CD4-positive, alpha-beta memory T cell (primary cell): ENCODE measurements around the gene EZH2. TPM values are rescaled to one million over a fixed set of nuclear protein-coding genes. Genes with fewer than 3 reads are reported as not detected.

Source experiments
- CTCF ChIA-PET: fragments of 350-600 bp; sonication (Branson Sonifier 250); formaldehyde crosslinking; loops from one replicate; lab custom pipeline; 2021; ENCODE audit warnings: inconsistent platforms; ENCODE audit not compliant: partially characterized antibody; lab: Charles Lee
- POLR2A ChIA-PET: fragments of 350-600 bp; sonication (Branson Sonifier 250); formaldehyde crosslinking; loops from one replicate; lab custom pipeline; 2021; ENCODE audit not compliant: partially characterized antibody; lab: Charles Lee
- DNase-seq, 5 donors: peaks; one replicate each; pipeline versions ENCODE4 v3.0.0 to v3.0.0-alpha.2; 2020 to 2022; ENCODE audit warnings: mixed read lengths in 1 of 5
- H3K27ac ChIP-seq: one replicate; pipeline ENCODE4 v1.7.0; 2013; ENCODE audit warnings: low read depth, low read length
- H3K27me3 ChIP-seq: 2 replicates; pipeline ENCODE4 v1.7.0; 2013; ENCODE audit warnings: mild to moderate bottlenecking, low read length, moderate library complexity; ENCODE audit not compliant: insufficient read depth
- H3K36me3 ChIP-seq: 2 replicates; pipeline ENCODE4 v1.7.0; 2013; ENCODE audit warnings: mild to moderate bottlenecking, low read length, moderate library complexity; ENCODE audit not compliant: insufficient read depth
- H3K4me1 ChIP-seq: 2 replicates; pipeline ENCODE4 v1.7.0; 2013; ENCODE audit warnings: mild to moderate bottlenecking, low read length, moderate library complexity; ENCODE audit not compliant: insufficient read depth
- H3K4me3 ChIP-seq, 2 donors: one replicate each; pipeline ENCODE4 v1.7.0; 2013; ENCODE audit warnings: low read length in 2 of 2, mild to moderate bottlenecking in 1 of 2
- H3K9me3 ChIP-seq, 2 donors: one replicate each; pipeline ENCODE4 v1.7.0; 2013; ENCODE audit warnings: low read length in 2 of 2, control low read depth in 1 of 2; ENCODE audit not compliant: control insufficient read depth in 1 of 2
- H3K27ac Mint-ChIP-seq, 7 donors: one replicate each; pipeline ENCODE4 v1.8.0; 2020 to 2021; ENCODE audit warnings: mixed read lengths in 7 of 7, mild to moderate bottlenecking in 6 of 7, inconsistent platforms in 3 of 7, moderate library complexity in 3 of 7
- H3K27me3 Mint-ChIP-seq, 2 donors: one replicate each; pipeline ENCODE4 v1.8.0; 2020 to 2021; ENCODE audit warnings: mixed read lengths in 2 of 2
- H3K36me3 Mint-ChIP-seq, 2 donors: one replicate each; pipeline ENCODE4 v1.8.0; 2020 to 2021; ENCODE audit warnings: mixed read lengths in 2 of 2, inconsistent platforms in 1 of 2, mild to moderate bottlenecking in 1 of 2
- H3K4me1 Mint-ChIP-seq, 4 donors: one replicate each; pipeline ENCODE4 v1.8.0; 2020 to 2021; ENCODE audit warnings: mixed read lengths in 4 of 4, mild to moderate bottlenecking in 1 of 4
- H3K4me3 Mint-ChIP-seq, 8 donors: one replicate each; pipeline ENCODE4 v1.8.0; 2020 to 2021; ENCODE audit warnings: mixed read lengths in 8 of 8, mild to moderate bottlenecking in 7 of 8, moderate library complexity in 6 of 8, inconsistent platforms in 3 of 8
- H3K9me3 Mint-ChIP-seq, 8 donors: one replicate each; pipeline ENCODE4 v1.8.0; 2020 to 2021; ENCODE audit warnings: mixed read lengths in 8 of 8, mild to moderate bottlenecking in 5 of 8, inconsistent platforms in 3 of 8, moderate library complexity in 1 of 8
- intact Hi-C: fragments of 100-400 bp; cut with micrococcal nuclease; formaldehyde crosslinking; loops from one replicate; pipeline ENCODE4 v1.15.1; 2023
- polyA plus RNA-seq, 2 donors: library from polyadenylated mRNA; unstranded; fragments of 300-500 nt; fragmentation: Illumina TruSeq; gene quantifications; one replicate each; pipeline ENCODE4 v1.2.3, GENCODE V29; 2021
- total RNA-seq, 2 experiments: library from RNA; stranded (reverse); gene quantifications; one replicate each; pipeline ENCODE4 v1.2.3, GENCODE V29; 2021

EZH2 gene
- total and polyA plus RNA-seq, 4 experiments from 2014 or later = 4.3 to 11.3 (median 7.5) TPM

- Mint-ChIP-seq H3K4me1 (peaks cover 0 to 6% (median 2%) of the 10 kb centered on the region in 4 donors), H3K9me3 (no peaks in the 10 kb centered on the region), H3K27ac (no peak overlapping the region), H3K4me3 (no peak overlapping the region), H3K36me3 (peaks cover 49 to 82% of the 10 kb centered on the region in 2 donors), H3K27me3 (no peaks in the 10 kb centered on the region)
- Histone ChIP-seq H3K4me3 (no peak overlapping the region), H3K27ac (no peak overlapping the region), H3K36me3 (peaks cover 40% of the 10 kb centered on the region), H3K27me3 (no peaks in the 10 kb centered on the region), H3K9me3 (no peaks in the 10 kb centered on the region), H3K4me1 (no peaks in the 10 kb centered on the region)
- DNase-seq = no peak
- ChIA-PET CTCF (interaction anchor here (1.2 to 1.4 kb wide), 2 partner anchors 10 to 73 kb away, joined by 4 to 5 read pairs; no protein-coding TSS in a partner anchor), POLR2A (interaction anchor here (1.2 kb wide), 1 partner anchor 10 kb away, joined by 3 read pairs; no protein-coding TSS in a partner anchor)
- intact Hi-C loops = no loop called here
Measured at GRCh38 chr7:148783801-148784527, 100.1 kb downstream of the EZH2 start.

DNA sequence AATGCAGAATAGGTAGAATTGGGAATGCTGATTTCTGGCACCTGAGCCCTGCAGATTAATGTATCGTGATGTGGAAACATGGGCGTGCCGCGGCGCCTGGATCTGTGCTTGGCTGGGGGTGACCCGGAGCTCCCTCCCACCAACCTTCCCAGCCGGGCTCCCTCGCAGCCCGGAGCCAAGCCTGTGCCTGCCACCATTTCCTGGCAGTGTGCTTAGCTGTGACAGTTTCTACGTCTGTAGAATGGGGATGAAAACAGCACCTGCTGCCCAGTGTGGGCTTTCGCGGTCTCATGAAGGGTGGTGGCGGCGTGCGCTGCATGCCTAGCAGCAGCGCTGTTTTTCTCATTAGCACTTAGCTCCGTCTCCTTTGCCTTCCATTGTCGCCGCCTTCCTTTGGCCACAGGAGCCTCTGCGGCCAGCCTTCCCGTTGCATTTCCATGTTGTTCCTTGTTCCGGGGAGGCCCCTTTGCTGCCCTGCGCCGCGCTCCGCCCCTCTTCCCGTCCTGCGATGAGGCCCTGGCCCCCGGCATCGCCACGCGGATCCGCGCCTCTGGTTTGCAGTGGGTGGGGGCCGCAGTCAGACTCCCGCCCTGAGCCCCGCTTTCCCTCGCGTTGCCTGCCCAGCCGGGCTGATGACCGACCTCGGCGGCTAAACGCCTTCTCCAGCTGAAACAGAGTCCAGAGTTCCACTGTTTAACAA lies 101.2 kb downstream of the EZH2 start:
- Histone ChIP-seq H3K36me3 (peaks cover 29% of the 10 kb centered on the region), H3K4me3 (no peak overlapping the region), H3K9me3 (no peaks in the 10 kb centered on the region), H3K27ac (no peak overlapping the region), H3K27me3 (no peaks in the 10 kb centered on the region), H3K4me1 (no peaks in the 10 kb centered on the region)
- peaks cover 0 to 8% (median 4%) of the 10 kb centered on the region in 4 donors for H3K4me1 Mint-ChIP-seq
- no peak for DNase-seq
- H3K27ac Mint-ChIP-seq = no peak overlapping the region
- no peaks in the 10 kb centered on the region for H3K27me3 Mint-ChIP-seq
- H3K4me3 Mint-ChIP-seq = no peak overlapping the region
- intact Hi-C loops = no loop called here
- H3K36me3 Mint-ChIP-seq = peaks cover 40 to 81% of the 10 kb centered on the region in 2 donors
- CTCF ChIA-PET = interaction anchor here (1.2 to 1.4 kb wide), 2 partner anchors 9 to 74 kb away, joined by 4 to 5 read pairs; no protein-coding TSS in a partner anchor
- H3K9me3 Mint-ChIP-seq = no peaks in the 10 kb centered on the region
- POLR2A ChIA-PET = no interaction called here

- no peaks in the 10 kb centered on the region for H3K27me3 Mint-ChIP-seq
- intact Hi-C loops = loop anchor here (5.0 kb wide), 1 partner anchor 188 kb away; no protein-coding TSS in a partner anchor
- Histone ChIP-seq H3K9me3 (no peaks in the 10 kb centered on the region), H3K36me3 (peaks cover 8% of the 10 kb centered on the region), H3K27ac (no peak overlapping the region), H3K4me1 (peaks cover 24% of the 10 kb centered on the region), H3K4me3 (no peak overlapping the region), H3K27me3 (no peaks in the 10 kb centered on the region)
- no peak for DNase-seq
- CTCF ChIA-PET = interaction anchor here (0.6 to 3.3 kb wide), 7 partner anchors 9 to 199 kb away, joined by 3 to 17 read pairs (median 5); partner anchors contain the start of gene CUL1
- POLR2A ChIA-PET = interaction anchor here (3.9 kb wide), 1 partner anchor 76 kb away, joined by 26 read pairs; the partner anchor contains the start of gene CUL1
- H3K9me3 Mint-ChIP-seq = no peaks in the 10 kb centered on the region
- peaks cover 25 to 53% of the 10 kb centered on the region in 2 donors for H3K36me3 Mint-ChIP-seq
- peak overlapping the region in 6 of 7 donors; percentile 7 to 88 (median 58) for H3K27ac Mint-ChIP-seq
- H3K4me3 Mint-ChIP-seq = no peak overlapping the region
- peaks cover 28 to 50% (median 33%) of the 10 kb centered on the region in 4 donors for H3K4me1 Mint-ChIP-seq
Measured at GRCh38 chr7:148774471-148774870, 109.6 kb downstream of the EZH2 start.

DNA sequence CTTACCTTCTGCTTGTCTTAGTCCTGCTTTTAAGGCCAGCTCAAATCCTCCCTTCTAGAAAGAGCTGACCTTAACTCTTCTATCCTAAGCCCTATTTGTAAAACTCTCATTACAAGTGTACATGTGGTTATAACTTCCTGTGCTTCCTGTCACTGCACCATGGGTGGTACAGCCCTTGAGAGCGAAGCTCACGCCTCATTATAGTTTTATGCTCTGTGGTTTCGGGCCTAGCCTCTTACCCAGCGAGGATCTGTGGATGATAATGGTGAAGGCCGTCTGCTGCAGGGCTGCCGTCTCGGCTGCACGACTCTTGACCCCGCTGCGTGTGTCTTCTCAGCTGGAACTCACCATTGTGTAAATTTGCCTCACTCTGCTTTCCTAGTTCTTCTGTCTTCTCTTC lies 110.8 kb downstream of the EZH2 start:
- Mint-ChIP-seq H3K4me3 (peak overlapping the region in 7 of 8 donors; percentile 15 to 77 (median 67)), H3K4me1 (peaks cover 25 to 46% (median 33%) of the 10 kb centered on the region in 4 donors), H3K9me3 (no peaks in the 10 kb centered on the region), H3K36me3 (peaks cover 25 to 51% of the 10 kb centered on the region in 2 donors), H3K27me3 (no peaks in the 10 kb centered on the region), H3K27ac (peak overlapping the region; percentile 55 to 88 (median 77))
- CTCF ChIA-PET = interaction anchor here (0.8 to 3.3 kb wide), 8 partner anchors 10 to 198 kb away, joined by 3 to 17 read pairs (median 4); partner anchors contain the start of gene CUL1
- peak; percentile 38 to 57 (median 43) for DNase-seq
- intact Hi-C loops = loop anchor here (1.0 to 5.0 kb wide), 3 partner anchors 75 to 198 kb away; partner anchors contain the start of gene CUL1
- no peaks in the 10 kb centered on the region for H3K9me3 ChIP-seq
- H3K4me1 ChIP-seq = peaks cover 24% of the 10 kb centered on the region
- H3K27ac ChIP-seq = peak overlapping the region; percentile 52
- no peaks in the 10 kb centered on the region for H3K27me3 ChIP-seq
- no peak overlapping the region for H3K4me3 ChIP-seq
- POLR2A ChIA-PET = interaction anchor here (0.6 to 3.9 kb wide), 7 partner anchors 10 to 110 kb away, joined by 3 to 26 read pairs (median 3); partner anchors contain the start of gene CUL1
- peaks cover 8% of the 10 kb centered on the region for H3K36me3 ChIP-seq

DNA sequence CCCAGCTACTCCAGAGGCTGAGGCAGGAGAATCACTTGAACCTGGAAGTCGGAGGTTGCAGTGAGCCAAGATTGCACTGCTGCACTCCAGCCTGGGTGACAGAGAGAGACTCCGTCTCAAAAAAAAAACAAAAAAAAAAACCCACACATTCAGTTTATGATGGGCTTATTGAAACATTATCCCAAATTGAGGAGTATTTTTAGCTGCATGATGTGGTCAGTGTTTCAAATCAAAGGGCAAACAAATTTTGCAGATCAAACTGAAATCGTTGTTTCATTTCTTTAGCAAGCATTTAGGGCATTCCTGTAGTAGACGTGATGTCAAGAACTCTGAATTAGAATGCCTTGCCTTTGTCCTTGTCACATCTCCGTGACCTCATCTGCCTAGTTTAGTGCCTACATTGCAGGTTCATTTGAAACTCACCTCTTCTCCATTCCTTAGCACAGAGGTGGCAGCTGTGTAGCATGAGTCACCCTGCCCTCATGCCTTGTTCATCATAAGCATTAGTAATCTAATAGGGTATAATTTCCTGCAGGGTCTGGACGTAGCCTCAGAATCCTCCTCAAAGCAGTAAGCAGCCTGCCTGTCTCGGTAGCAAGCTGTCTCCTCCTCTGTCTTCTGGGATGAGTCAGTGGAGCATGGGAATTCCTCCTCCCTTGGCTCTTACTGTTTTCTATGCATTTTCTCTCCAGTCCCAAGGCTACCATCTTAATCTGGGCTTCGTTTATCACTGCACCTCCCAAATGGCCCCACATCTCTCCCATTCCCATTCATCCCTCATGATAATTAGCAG lies 111.6 kb downstream of the EZH2 start:
- H3K27me3 ChIP-seq = no peaks in the 10 kb centered on the region
- ChIA-PET CTCF (interaction anchor here (0.9 to 3.3 kb wide), 6 partner anchors 74 to 197 kb away, joined by 3 to 17 read pairs (median 4); partner anchors contain the start of gene CUL1), POLR2A (interaction anchor here (0.8 to 3.9 kb wide), 3 partner anchors 9 to 111 kb away, joined by 3 to 26 read pairs (median 5); partner anchors contain the start of gene CUL1)
- Mint-ChIP-seq H3K9me3 (no peaks in the 10 kb centered on the region), H3K36me3 (peaks cover 31 to 53% of the 10 kb centered on the region in 2 donors), H3K4me3 (peak overlapping the region in 6 of 8 donors; percentile 7 to 74 (median 33)), H3K27ac (peak overlapping the region; percentile 55 to 88 (median 77)), H3K4me1 (peaks cover 25 to 43% (median 33%) of the 10 kb centered on the region in 4 donors), H3K27me3 (no peaks in the 10 kb centered on the region)
- H3K4me3 ChIP-seq = no peak overlapping the region
- intact Hi-C loops = loop anchor here (1.0 to 5.0 kb wide), 3 partner anchors 74 to 197 kb away; partner anchors contain the start of gene CUL1
- H3K4me1 ChIP-seq = peaks cover 24% of the 10 kb centered on the region
- H3K27ac ChIP-seq = no peak overlapping the region
- no peaks in the 10 kb centered on the region for H3K9me3 ChIP-seq
- no peak for DNase-seq
- peaks cover 15% of the 10 kb centered on the region for H3K36me3 ChIP-seq

DNA sequence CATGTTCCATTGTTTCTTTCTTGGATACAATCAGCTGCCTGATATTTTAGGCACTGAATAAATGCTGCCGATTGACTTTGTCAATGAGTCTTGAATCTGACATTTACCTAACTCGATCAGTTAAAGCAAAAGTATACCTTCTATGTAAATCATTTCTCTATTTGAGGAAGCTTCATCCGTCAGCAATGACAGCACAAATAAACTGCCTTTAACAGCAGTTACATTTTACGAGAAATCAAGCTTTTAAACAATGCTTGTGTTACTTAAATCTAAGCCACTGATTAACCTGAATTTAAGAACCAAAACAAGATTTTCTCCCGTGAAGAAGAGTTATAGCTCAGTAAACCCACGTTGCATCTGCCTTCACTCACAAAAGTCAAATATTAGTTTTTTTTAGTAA lies 114.1 kb downstream of the EZH2 start:
- Mint-ChIP-seq H3K4me1 (peaks cover 22 to 32% (median 28%) of the 10 kb centered on the region in 4 donors), H3K36me3 (peaks cover 26 to 53% of the 10 kb centered on the region in 2 donors), H3K27ac (peak overlapping the region in 1 of 7 donors; percentile 39), H3K9me3 (no peaks in the 10 kb centered on the region), H3K27me3 (no peaks in the 10 kb centered on the region), H3K4me3 (no peak overlapping the region)
- ChIA-PET CTCF (interaction anchor here (0.5 to 1.4 kb wide), 4 partner anchors 9 to 161 kb away, joined by 3 to 4 read pairs (median 3); no protein-coding TSS in a partner anchor), POLR2A (interaction anchor here (1.5 kb wide), 1 partner anchor 72 kb away, joined by 3 read pairs; the partner anchor contains the start of gene CUL1)
- intact Hi-C loops = loop anchor here (5.0 kb wide), 1 partner anchor 192 kb away; no protein-coding TSS in a partner anchor
- Histone ChIP-seq H3K4me1 (peaks cover 24% of the 10 kb centered on the region), H3K27me3 (no peaks in the 10 kb centered on the region), H3K36me3 (peaks cover 18% of the 10 kb centered on the region), H3K27ac (no peak overlapping the region), H3K9me3 (no peaks in the 10 kb centered on the region), H3K4me3 (no peak overlapping the region)
- no peak for DNase-seq
